GDM1 (cell line): ENCODE measurements around the gene COBL.
"Not testable (repeated sequence)": the region's sequence is repeated elsewhere in the genome, so short reads cannot be mapped to it uniquely, and the experiment has no call there.

Experiments
- DNase-seq: peaks from one replicate; lab custom pipeline; 2025; lab: John Stamatoyannopoulos, UW

The COBL gene

GRCh38 chr7:51233374-51233773 lies 83.2 kb downstream of the COBL start:
- DNase-seq, result no peak

- no peak for DNase-seq
Observed at GRCh38 chr7:51230723-51231122, 85.9 kb downstream of the COBL start.

GRCh38 chr7:51230324-51230625 lies 86.3 kb downstream of the COBL start:
- DNase-seq, result no peak

DNA sequence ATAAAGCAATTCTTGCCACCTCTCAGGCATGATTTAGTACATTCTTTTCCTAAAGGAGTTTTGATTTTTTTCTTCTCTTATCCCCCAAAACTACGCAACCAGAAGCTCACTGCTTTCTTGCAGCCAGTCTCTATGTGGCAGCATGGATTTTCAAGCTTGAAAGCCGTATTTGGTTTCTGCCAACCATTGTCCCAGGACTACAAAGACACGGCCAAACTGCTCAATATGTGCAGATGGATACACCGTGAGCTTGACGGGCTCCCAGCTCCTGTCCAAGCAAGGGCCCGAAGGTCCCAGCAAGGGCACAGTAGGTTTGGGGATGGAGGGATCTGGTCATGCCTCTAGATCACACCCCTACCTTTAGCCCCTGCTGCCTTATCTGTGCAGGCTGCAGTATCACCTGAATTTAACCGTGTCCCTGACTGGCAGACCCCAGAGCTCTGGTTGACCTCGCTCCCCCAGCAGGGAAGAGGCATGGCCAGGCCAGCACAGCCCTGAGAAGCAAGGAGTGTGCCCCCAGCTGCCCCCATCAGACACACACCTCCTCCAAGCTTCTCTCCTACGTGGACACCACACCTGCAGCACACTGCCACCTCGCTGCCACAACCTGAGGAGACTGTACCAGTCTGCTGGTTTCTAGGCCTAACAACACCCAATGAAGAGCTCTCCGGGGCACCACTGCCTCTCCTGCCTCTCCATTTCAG lies 86.8 kb downstream of the COBL start:
- no peak for DNase-seq

DNA sequence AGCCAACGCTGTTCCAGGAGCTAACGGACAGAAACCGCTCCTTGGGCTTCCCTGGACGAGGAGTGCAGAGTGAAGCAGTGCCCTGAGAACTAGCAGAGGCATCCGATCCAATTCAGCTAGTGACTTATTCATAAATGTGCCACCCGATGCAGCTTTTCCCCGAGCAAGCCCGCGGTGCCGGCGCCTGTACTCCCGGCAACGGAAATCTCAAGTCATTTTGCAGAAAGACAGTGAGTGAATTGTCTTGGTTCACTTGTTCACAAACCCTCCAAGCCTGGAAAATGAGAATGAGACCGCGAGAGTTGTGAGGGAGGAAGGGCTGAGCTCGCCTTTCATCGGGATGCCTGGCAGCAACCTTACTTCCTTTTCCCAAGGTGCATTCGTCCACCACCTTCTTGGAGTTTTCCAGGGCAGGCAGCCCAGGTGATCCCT lies 87.5 kb downstream of the COBL start:
- no peak for DNase-seq

GRCh38 chr7:51228386-51228958 lies 88.1 kb downstream of the COBL start:
- DNase-seq, result no peak

DNA sequence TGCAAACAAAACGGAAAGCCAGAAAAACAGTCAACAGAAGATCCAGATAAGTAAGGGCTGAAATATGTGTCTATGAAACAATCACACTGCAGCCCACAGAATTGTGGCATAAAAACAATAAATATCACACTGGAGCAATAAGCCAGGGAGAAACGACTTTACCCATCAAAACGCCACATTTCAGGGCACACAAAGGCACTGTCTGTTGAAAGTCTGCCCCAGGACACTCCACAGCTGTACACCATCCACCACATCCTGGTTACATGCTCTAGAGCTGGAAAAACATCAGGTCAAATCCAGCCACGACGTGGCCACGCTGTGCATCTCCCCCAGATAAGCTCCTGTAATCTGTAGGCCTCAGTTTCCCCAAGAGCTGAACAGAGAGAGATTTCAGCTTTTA lies 88.7 kb downstream of the COBL start:
- no peak for DNase-seq

- no peak for DNase-seq
Observed at GRCh38 chr7:51226916-51227535, 89.6 kb downstream of the COBL start.

DNA sequence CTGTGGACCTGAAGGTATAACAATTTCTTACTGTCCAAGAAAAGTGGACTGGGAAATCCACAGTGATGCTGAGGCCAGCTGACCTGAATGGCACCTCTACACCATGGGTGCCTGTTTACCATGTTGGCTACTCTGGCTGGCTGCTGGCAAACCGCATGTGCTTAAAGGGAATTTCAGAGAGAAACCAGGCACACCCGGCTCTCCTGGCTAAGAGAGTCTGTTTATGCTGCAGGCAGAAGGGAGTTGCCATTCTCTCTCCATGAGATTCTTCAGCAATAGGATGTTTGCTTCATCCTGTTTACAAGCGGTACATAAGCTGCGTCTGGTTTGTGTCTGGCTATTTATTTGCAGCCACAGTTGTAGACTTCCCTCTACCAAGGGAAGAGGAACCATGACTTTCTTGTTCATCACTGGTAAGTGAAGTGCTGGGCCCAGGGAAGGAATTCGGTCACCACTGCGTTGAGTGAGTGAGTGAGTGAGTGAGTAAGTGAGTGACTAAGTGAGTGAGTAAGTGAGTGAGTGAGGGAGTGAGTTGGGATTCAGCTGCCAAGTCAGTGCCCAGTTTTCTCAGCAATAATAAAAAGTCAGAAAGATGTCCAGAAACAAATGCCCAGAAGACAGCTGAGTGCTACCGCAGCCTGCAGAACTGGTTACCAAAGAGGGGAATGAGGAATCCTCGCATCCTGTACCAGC lies 90.4 kb downstream of the COBL start:
- no peak for DNase-seq

DNA sequence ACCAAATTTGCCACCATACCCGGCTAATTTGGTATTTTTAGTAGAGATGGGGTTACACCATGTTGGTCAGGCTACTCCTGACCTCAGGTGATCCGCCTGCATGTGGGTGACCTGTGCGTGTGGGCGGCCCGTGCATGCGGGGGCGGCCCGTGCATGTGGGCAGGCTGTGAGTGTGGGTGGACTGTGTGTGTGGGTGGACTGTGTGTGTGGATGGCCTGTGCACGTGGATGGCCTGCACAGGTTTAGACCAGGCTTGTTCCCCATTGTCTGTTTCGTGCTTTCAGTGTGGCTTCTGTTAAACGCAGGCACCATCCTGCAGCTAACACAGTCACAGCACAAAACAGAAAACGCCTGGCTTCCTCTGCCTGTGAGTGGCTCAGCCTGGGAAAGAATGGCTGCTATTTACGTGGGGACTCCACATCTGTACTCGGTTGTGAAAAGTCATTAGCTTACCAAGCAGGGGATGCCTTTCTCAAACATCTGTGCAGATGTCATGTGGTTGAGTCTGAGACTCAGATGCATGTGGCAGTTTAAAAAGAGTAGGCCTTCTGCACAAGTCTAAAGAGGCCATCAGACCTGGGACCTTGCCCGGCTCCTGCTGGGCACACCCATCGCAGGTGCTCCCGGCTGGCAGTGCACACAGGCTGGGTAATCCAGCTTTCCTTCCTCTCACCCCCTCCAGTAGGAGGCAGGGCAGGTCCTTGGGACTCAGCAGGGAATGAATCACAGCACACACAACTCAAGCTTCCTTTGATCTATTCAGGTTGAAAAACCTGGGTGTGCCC lies 91.6 kb downstream of the COBL start:
- no peak for DNase-seq

DNA sequence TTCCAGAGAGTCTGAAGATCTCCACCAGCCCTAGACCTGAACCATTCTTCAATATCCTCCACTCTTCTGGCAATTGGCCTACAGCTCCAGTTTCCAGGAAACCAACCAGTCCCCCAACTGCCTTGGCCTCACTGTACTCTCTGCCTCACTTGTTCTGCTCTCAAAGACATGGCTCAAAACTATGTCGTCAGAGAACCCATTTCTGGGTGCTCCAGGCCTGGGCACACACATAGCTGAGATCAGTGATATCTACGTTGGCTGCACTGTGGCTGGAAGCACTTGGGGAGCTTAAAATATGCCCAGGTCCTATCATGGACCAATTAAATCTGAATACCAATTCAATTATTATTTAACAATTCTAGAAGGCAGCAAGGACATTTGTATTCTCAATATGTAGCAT lies 93.1 kb downstream of the COBL start:
- no peak for DNase-seq

- no peak for DNase-seq
Observed at GRCh38 chr7:51222916-51223315, 93.7 kb downstream of the COBL start.

DNA sequence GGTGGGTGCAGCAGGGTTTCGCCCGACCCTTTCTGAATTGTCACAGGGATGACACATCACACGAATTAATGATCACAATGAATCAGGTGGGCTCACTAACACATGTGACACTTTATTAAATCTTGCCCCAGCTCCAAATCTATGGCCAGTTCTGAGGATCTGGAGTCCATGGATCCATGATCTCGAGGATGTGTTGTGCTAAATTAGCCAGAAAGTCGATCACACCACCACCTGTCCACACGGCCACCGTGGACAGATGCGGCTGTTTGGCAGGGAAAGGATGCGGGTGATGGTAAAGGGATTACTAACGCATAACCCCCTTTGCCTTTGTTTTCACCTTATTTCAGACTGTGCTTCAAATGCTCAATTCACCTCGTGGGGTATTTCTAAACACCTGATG lies 96.4 kb downstream of the COBL start:
- DNase-seq, result no peak

- DNase-seq, result no peak
Observed at GRCh38 chr7:51219261-51219988, 97.2 kb downstream of the COBL start.

DNA sequence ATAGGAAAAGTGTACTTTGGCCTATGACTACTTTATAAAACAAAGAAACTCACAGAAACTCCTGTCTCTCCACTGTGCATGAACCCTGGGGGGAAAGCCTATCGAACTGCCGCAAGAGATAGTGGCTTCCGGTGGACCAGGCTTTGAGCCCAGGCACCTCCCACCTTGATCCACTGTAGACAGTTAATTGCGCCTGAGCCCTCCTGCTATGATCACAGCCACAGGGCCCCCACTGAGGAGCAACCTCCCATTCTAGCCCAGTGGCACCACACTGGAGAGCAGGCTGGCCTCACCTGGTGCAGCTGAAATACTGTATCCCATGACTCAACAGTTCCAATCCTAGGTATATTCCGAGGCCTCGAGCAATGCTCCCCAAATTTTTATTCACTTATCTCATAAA lies 98.8 kb downstream of the COBL start:
- DNase-seq, result no peak

DNA sequence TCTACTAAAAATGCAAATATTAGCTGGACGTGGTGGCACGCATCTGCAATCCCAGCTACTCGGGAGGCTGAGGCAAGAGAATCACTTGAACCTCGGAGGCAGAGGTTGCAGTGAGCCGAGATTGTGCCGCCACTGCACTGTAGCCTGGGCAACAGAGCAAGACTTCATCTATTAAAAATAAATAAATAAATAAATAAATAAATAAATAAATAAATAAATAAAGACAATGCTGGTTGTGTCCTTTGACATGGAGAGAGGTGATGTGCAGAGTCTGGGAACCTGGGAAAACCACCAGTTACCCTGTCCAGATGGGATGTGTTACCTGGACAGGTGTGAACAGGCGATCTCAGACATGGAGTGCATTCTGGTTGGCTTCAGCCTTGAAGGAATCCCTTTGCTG lies 102.5 kb downstream of the COBL start:
- no peak for DNase-seq

DNA sequence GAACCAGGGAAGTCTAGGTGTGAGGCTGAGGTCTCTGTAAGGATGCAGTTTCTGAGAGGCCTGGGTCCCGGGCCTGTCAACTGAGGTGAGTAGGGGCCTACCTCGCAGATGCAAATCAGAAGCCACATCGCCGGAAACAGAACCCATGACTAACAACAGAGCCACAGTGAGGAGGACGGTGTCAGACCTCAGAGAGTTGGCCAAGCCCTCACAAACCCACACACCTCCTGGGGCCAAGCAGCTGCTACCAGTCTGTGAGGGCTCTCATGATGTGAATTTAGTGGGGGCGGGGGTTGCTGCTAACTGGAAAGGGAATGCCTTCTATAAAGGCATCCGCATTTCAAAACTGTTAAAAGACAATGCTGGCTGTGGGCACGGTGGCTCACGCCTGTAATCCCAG lies 103.0 kb downstream of the COBL start:
- DNase-seq, result no peak

- no peak for DNase-seq
Observed at GRCh38 chr7:51210766-51211165, 105.8 kb downstream of the COBL start.

GRCh38 chr7:51209426-51209825 lies 107.2 kb downstream of the COBL start:
- no peak for DNase-seq

GRCh38 chr7:51208125-51208524 lies 108.5 kb downstream of the COBL start:
- not testable (repeated sequence) for DNase-seq

DNA sequence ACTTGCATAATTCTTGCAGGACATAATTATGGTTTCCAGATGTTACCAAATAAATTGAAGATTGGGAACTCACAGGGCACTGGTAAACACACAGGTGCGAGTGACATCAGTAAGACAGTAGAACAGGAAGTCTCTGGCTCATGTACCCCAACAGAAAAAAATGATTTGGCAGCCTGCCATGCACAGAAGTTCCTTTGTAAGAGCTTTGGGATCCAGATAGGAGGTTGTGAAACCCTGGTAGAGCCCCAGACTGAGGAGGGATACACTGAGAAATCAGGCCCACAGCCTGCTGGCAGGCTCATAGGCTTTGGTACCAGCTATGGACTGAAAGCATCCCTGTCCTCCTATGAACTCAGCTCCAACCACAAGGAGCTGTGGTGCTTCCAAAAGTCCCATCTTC lies 118.0 kb downstream of the COBL start:
- DNase-seq, result no peak

GRCh38 chr7:51190969-51191368 lies 125.6 kb downstream of the COBL start:
- DNase-seq, result no peak
